NCI-H128 (cell line): ENCODE data around the gene EML6.

Source experiments
- DNase-seq: peaks from one replicate; lab custom pipeline; 2025; ENCODE audit not compliant: unreplicated experiment; lab: John Stamatoyannopoulos, UW

EML6 gene

DNA sequence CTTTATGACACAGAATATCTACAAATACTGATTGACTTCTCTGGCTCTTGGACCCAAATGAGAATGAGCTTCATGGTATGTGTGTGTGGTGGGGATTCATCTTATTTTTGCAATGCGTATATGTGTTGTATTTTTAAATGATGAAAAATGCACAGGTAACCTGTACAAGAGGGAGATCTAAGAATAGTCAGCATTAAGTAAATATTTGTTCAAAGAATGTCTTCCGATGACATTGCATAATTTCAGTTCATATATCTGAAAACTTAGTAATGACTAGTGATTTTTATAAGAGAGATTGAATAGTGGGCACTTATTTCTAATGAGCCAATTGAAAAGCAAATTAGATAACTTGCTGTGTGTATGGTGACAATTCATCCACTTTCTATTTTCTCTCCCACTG, 66.4 kb downstream of the EML6 start:
- DNase-seq, result no peak

DNA sequence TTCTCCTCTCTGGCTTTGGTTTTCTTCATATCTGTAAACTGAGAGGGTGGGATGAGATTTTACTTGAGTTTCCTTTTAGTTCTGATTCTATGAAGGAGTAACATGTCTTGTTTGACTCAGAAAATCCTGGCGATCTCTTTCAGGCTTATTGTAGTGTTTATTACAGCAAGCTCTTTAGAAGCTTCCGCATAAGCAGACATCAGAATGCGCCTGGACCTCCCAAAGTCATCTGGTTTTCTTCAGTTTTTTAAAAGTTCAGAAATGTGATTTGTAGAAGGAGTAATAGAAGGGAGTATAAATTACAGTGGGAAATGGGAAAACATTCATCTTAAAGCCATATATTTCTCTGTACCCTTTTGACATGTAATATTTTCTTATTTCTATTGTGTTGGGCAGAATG, 68.4 kb downstream of the EML6 start:
- DNase-seq, result no peak

DNA sequence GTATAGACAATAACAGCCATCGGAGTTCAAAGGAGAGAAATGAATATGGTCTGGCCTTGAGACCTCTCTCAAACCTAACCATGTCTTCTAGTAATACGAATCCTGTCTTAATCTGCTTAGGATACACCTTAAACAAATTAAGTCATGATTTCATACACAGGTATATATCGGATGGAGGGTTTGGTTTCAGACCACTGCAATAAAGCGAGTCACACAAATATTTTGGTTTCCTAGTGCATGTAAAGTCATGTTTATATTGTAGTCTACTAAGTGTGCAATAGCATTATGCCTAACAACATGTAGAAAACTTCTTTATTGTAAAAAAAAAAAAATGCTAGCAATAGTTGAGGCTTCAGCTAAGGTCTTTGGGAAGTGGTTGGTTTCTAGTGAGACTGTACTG, 73.8 kb downstream of the EML6 start:
- DNase-seq, result no peak

DNA sequence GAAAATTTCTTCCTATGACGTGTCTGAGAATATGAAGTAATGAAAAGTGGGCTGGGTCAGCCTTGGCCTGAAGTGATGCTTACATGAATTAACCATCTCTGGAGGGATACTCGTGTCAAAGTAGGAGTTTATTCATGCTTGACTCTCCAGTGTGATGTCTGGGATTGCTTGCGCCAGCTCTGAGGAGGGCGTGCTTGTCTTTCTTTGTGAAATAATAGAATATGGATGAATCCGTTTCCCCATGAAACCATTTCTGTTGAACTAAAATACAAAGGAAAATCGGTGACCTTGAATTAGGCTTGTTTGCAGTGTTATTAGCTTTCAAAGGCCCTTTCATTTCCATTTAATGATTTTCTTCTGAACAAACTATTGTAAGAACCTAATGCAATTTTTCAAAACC, 77.9 kb downstream of the EML6 start:
- DNase-seq, result no peak

DNA sequence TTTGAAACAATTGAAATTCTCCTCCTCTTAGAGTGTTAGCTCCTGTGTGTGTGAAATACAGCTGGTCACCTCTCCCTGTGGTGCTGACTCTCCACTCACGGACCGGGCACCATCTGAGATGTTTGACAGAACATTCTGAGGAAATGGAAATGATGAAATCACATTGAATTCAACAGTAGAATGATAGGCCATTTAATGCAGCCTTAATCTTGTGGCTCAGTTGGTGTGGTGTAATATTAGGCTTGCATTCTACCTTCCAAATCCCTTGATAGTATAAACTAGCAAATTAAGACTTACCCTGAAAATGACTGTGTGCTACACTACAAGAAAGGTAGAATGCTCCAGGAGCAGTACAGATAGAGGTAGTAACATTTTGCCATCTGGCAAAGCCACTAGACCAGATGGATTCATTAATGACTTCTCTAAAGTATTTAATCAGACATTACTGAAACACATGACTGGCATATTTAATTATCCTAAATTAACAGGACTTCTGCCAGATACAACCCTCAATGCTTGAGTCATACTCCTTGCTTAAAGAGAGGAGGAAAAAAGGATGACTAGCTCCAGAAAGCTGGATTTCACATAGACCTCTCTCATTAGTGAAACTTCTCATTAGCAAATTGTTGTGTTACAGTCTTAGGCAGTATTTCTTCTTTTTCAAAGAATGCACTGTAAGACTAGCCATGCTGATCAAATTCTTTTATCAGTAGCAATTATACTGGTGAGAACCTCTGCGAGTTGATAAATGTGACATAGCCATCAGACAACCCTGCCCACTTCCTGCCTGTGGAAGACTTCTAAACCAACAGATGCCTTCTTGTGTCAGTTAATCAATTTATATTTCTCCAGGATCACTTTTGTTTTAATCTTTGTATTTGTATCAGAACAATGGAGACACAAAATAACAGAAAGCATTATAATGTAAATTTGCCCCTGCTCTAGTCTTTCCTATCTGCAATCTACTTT, 80.6 kb downstream of the EML6 start:
- DNase-seq, result no peak

DNA sequence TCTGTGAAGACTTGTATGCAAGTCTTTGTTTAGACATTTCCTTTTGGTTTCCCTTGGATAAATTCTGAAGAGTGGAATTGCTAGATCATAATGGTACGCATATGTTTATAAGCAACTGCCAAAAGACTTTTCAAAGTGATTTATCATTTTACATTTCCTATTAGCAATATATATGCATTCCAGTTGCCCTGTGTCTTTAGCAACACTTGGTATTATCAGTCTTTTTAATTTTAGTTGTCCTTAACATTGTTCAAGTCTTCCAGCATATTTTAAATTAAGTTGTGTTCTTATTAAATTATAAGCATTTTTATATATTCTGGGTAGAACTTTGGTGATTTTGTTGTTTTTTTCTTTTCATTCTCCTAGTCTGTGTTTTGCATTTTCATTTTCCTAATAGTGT, 81.8 kb downstream of the EML6 start:
- DNase-seq, result no peak

DNA sequence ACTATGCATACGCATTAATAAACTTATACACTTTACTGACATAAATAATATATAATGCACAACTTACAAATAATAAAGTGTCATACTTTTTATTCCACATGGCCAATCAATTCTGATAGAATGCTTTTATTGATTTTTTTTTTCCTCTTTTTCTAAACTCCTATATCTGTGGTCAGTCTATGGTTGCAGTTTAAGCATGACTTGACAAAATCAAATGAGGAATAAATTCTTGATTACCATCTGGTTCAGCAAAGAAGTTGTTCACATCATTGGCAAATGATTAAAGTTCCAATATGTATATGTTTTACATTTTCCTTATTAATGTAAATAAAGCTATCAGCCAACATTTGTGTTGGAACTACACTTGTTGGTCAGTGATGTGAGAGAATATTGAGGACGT, 83.5 kb downstream of the EML6 start:
- DNase-seq, result no peak

DNA sequence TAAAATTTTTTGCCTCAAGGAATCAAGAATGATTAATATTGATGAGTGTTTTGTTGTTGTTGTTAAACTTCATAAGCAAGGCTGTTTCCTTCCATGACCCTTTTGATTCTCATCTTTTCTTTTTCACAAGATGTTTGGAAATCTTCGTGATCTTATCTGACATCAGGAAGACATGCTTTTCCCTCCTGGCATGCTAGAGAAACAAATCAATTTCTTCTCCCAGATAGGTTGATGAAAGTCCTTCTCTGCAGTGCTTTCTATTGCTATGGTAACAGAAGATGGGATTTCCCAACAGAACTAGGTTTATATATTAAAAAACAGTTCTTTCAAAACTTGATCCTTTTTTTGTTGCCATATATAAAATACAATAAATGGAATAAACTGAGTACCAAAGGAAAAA, 85.2 kb downstream of the EML6 start:
- DNase-seq, result no peak

DNA sequence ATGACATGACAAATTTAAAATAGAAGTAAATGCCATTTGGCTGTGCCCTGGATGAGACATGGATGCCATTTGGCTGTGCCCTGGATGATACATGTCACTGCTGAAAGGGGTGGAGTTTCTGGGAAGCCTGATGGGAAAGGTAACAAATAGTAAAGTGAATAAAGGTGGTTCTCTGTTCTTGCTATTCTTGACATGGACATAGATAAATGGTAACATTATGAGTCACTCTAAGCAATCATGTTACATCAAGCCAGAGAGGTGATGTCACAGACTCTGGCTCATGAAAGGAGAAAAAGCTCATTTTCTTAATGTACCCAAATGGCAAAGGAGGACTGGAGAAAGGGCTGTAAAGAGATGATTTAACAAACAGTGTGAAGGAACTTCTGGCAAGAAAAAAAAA, 86.4 kb downstream of the EML6 start:
- no peak for DNase-seq

DNA sequence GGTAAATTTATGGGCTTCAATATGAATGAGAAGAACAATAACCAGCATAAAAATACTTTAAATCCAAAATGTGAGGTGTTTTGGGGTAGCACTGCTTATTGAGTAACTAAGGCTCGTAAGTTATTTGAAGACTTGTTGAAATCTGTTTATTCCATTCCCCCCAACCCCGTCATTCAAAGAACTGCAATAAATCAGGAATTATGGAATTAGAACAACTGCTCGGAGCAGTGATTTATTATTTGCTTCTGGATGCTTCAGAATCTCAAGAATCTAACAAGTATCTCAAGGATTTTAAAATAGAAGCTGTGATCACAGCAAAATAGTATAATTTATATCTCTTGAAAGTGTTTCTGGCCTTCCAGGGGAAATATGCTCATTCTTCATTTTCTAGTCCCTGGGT, 86.8 kb downstream of the EML6 start:
- no peak for DNase-seq

DNA sequence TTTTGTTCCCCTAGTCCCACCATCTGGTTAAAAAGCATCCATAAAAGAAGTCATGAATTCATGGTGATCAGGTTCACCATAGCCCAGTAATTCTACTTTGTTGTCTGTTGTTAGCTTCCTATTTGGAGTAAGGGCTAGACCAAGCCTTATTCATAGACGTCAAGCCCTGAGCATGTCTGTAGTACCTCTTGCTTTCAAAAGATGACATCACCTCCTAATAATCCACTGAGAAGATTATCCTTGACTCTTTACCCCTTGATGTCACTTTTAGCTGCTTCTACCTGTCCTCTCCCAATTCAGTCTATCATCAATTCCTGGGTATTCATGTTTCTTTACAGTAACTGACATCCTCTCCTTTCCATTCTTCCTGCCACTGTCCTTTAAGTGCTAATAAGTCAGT, 90.1 kb downstream of the EML6 start:
- DNase-seq, result no peak

DNA sequence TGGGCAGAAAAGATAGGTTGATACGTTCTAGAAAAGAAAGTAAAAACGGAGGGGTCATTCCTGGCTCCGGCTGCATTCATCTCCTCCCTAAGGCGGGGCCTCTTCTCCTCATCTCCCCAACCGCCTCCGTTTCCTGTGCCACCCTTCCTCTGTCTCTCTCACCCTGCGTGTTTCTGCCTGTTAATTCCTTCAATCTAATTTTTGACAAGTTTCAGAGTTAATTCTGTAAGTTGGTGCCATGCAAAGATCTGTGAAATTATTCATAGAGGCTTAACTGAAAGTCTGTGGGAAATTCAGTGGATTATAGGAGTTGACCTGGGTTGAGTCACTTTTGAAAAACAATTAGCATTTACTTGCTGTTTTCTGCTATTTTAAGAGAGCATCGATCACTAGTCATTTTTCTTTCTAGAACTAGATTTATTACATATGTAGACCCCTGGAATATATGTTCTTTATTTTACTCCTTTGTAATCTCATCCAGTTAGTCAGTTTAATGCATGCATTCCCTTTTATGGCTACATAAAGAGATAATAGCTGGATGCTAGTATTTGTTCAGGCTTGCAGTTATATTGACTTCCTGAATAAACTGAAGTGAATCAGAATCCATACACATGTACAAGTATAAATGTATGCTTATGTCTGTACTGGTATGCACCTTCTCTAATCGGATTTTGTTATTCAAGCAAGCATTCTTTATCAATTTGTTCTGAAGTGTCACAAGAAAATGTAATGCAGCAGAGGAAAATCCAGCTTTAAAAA, 91.1 kb downstream of the EML6 start:
- DNase-seq, result no peak

DNA sequence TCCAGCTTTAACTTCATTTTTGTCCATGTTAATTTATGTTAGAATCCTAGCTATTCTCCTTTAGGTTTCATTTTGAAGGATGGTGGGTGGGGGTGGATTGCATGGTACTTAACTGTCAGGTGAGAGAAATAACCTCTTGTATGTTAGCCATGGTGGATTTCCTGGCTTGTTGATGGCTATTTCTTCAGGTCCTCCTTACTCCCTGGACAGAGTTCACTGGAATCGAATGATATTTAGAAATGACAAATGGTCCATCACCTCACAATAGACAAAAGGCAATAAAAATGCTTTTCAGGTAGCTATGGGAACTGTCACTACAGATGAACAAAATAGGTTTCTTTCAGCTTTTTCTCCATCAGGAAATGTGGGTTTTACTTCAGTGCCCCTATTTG, 91.7 kb downstream of the EML6 start:
- DNase-seq, result no peak

DNA sequence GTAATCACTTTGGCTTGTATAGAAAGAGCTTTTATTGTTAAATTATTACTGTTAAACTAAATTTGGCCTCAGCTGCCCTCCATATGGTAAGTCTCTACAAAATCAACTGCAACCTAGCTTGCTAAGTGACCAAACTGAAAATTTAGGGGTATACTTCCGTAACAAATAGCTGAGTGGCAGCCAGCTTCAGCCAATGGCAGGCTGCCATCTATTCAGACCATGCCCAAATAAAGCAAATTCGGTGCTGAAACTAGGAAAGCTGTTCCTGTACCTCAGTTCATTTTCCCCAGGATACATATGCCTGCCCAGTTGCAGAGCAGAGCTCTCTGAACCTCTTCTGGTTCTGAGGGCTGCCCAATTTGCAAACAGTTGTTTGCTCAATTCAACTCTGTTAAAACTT, 94.8 kb downstream of the EML6 start:
- no peak for DNase-seq

DNA sequence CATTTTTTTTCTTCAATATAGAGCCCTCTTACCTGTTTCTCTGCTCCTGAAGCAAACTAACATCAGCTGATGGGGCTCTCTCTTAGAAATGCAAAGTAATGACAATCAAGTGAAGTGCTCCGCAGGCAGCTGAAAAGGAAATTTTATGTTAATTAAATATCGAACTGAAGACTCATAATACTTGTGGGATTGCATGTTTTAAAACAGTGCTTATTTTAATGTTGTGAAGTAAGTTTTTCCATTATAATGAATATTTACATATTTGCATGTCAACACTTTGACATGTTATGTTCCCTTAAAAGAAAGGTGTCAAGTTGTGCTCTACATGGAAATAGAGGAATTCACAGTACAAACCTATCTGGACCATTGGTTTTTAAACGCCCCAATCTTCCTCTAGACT, 97.1 kb downstream of the EML6 start:
- no peak for DNase-seq

DNA sequence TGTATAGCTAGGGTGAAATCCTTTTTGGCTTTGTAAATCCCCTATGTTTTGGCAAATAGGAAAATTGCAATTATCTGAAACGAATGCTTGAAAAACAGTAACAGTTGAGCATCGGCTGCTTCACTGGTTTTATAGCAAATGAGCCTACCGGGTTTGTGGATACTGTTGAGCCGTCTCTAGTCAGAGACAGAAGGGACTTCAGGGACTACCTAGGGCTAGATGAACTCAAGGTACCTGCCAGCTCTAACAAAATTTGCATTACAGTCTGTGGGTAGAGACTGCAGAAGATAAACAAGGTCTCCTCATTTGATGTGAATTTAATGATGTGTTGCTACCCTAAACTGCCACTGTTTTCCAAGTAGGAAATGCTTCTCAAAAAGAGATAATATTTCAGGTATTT, 101.1 kb downstream of the EML6 start:
- DNase-seq, result no peak

DNA sequence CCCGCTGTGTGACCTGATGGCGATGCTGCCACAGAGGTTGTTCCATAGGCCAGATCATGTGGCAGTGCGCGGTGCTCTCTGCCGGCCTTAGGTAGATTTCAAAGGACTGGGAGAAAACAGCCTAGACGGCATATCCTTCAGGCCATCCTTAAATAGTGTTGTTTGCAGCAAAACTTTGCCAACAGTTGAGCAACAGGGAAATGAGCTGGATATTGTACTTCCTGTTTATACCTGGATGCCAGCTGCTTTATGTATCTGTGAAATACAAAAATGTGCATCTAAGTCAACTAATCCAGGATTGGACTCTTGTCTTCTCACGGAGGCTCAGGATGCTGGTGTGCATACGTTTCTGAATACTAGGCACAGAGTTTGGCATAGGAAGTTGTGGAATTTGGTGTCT, 107.1 kb downstream of the EML6 start:
- no peak for DNase-seq

DNA sequence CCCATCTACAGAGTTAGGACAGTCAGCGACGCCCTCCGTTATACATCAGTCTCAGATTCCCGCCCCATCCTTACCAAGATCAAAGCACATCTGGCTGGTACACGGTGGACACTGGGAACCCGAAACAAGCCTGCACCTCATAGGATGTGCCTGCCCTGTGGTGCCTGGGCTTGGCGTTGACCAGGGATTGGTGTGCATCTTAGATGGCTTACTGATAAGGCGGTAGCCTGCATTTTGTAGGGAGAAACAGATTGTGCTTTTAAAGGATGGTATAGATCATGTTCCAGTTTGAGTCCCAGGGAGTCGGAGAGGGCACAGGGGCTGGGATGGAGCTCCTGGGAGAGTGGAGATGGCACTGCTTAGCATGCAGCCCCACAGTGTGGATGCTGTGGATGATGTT, 108.0 kb downstream of the EML6 start:
- DNase-seq, result no peak

DNA sequence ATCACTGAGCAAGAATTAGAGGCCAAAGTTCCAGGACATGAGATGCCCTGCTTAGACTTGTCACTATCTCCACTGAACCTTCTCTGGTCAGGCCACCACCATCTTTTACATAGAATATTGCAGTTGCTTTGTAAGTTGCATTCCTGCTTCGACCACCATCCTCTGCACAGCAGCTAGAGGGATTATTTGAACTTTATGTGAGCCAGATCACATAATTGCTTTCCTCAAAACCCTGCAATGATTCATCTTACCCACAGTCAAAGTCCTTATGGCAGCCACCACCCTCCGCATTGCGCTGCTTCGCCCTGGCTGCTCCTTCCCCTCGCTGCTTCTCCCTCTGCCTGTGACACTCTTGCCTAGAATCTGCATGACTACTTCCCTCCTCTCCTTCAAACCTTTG, 111.3 kb downstream of the EML6 start:
- no peak for DNase-seq

DNA sequence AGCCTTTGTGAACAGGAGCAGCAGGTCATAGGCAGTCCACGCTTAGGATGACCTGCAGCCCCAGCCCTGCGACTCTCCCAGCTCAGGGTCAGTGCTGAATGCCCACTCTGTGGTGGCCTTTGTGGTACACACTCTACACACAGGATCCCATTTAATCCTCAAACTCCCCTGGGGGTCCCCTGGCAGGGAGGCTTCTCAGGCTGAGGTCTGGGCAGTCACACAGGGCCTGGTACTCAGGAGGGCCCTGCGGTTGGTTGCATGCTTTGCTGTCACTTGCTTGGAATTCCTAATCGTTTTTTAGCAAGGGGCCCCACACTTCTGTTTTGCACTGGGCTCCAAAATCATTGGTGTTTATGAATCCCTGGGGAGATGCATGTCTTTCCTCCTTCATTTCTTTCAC, 113.0 kb downstream of the EML6 start:
- DNase-seq, result no peak

DNA sequence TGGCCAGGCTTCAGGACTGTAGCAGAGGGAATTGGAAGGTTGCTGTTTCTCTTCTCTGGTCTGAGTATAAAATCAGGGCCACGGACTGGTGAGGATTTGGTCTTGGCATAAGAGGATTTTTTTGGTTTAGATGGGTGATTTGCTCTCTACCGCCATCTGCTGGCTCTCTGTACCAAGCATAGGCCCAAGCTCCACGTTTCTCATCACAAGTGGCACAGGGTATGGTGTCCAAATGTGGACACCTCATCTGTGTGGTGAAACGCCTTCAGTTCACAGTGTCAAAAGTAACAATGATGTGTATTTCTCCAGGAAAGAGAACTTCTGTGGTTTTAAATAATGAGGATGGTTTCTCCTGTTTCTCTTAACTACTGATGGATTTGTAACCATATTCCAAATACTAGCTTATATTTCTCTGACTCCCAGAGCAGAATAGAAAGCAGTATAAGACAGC, 115.1 kb downstream of the EML6 start:
- DNase-seq, result peak; percentile 13
